DND-41 (cell line): ENCODE results near the gene BOLA3.
"Not testable (repeated sequence)": the region's sequence is repeated elsewhere in the genome, so short reads cannot be mapped to it uniquely, and the experiment has no call there.

Source experiments
- ATAC-seq: fragments of 200-7000 bp; cut with Tn5 transposase; 3 replicates; pipeline ENCODE4 v1.9.1; 2021; ENCODE audit warnings: low read depth; ENCODE audit not compliant: insufficient read depth
- DNase-seq: peaks from one replicate; pipeline ENCODE4 v3.0.0-alpha.2; 2020
- H2AFZ ChIP-seq: 2 replicates; pipeline ENCODE4 v1.6.0; 2012; ENCODE audit warnings: low read depth, low read length
- H3K27ac ChIP-seq: 2 replicates; pipeline ENCODE4 v1.5.1; 2012; ENCODE audit warnings: low read length, inconsistent platforms
- H3K27me3 ChIP-seq: fragments of 200-600 bp; sonication (generic); 2 replicates; pipeline ENCODE4 v1.6.0; 2012; ENCODE audit warnings: low read length, mild to moderate bottlenecking, inconsistent platforms; ENCODE audit not compliant: insufficient read depth, poor library complexity
- H3K36me3 ChIP-seq: 2 replicates; pipeline ENCODE4 v1.5.1; 2012; ENCODE audit warnings: low read length, inconsistent platforms; ENCODE audit not compliant: insufficient read depth
- H3K4me1 ChIP-seq: 2 replicates; pipeline ENCODE4 v1.5.1; 2012; ENCODE audit warnings: mild to moderate bottlenecking, low read length; ENCODE audit not compliant: insufficient read depth
- H3K4me2 ChIP-seq: 2 replicates; pipeline ENCODE4 v1.6.0; 2012; ENCODE audit warnings: mild to moderate bottlenecking, moderate library complexity, low read length, inconsistent platforms; ENCODE audit not compliant: insufficient read depth
- H3K4me3 ChIP-seq, 2 experiments: fragments of 200-600 bp in 1 of 2; shearing (Covaris generic) in 1 of 2; 2 replicates each; pipeline ENCODE4 v1.5.1; 2012 to 2016; ENCODE audit warnings: inconsistent platforms in 2 of 2, low read length in 2 of 2, mild to moderate bottlenecking in 2 of 2, low read depth in 1 of 2, moderate library complexity in 1 of 2
- H3K79me2 ChIP-seq: 2 replicates; pipeline ENCODE4 v1.6.0; 2012; ENCODE audit warnings: low read length, inconsistent platforms; ENCODE audit not compliant: insufficient read depth
- H3K9ac ChIP-seq: 2 replicates; pipeline ENCODE4 v1.6.0; 2012; ENCODE audit warnings: low read depth, mild to moderate bottlenecking, inconsistent platforms, low read length, moderate library complexity
- H3K9me3 ChIP-seq: 2 replicates; pipeline ENCODE4 v1.5.1; 2012; ENCODE audit warnings: low read length, moderate library complexity, mild to moderate bottlenecking, inconsistent platforms; ENCODE audit not compliant: insufficient read depth, severe bottlenecking
- H4K20me1 ChIP-seq: 2 replicates; pipeline ENCODE4 v1.6.0; 2012; ENCODE audit warnings: low read length; ENCODE audit not compliant: insufficient read depth
- EZH2 ChIP-seq: IDR thresholded peaks from 3 replicates; pipeline ENCODE4 v1.6.1; 2012; ENCODE audit warnings: borderline replicate concordance, low read depth, mild to moderate bottlenecking, moderate library complexity, low read length, inconsistent platforms; ENCODE audit not compliant: severe bottlenecking
- TF ChIP-seq, protein P1 (sequence below): IDR thresholded peaks from 2 replicates; pipeline ENCODE4 v1.5.1; 2012; ENCODE audit warnings: borderline replicate concordance, low read length, moderate library complexity, mild to moderate bottlenecking; ENCODE audit not compliant: poor library complexity, severe bottlenecking; ENCODE audit errors: extremely low read depth

Gene BOLA3

DNA sequence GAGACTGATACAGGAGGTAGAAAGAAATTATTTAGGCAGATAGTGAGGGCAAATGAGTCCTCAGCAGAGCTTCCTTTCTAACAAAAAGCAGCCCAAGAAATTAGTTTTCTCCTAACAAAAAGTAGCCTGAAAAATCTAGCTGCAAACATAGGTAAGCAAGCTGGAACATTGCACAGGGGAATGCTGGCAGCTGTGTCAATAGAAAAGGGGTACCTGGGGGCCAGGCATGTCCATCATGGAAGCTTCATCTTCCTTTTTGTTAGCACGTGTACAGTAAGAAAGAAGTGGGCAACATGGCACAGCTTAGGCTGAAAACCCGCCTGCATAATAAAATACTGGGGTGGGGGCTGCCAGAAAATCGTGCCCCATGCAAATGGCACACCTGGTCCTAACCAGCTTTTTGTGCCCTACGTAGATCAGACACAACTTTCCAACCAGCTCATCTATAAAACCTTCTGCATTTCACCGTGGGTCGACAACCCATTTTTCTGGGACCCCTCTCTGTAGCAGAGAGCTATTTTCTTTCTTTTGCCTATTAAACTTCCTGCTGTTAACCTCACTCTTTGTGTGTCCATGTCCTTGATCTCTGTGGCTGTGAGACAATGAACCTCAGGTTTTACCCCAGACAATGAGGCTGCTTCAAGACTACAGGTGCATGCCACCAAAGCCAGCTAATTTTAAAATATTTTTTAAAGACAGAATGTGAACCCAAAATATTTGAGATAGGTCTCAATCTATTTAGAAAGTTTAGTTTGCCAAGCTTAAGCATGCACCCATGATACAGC lies 44.1 kb upstream of the BOLA3 start:
- H3K36me3 ChIP-seq = no peaks in the 10 kb centered on the region
- no peaks in the 10 kb centered on the region for H3K4me1 ChIP-seq
- H2AFZ ChIP-seq = no peak overlapping the region
- DNase-seq (no peak), ATAC-seq (no peak)
- no peak overlapping the region for H3K9ac ChIP-seq
- no peaks in the 10 kb centered on the region for H3K79me2 ChIP-seq
- H3K27ac ChIP-seq = no peak overlapping the region
- H3K9me3 ChIP-seq = no peaks in the 10 kb centered on the region
- no peaks in the 10 kb centered on the region for H4K20me1 ChIP-seq
- H3K4me2 ChIP-seq = no peak overlapping the region
- H3K27me3 ChIP-seq = no peaks in the 10 kb centered on the region
- H3K4me3 ChIP-seq = no peak overlapping the region
- no peak for TF ChIP-seq EZH2
- TF ChIP-seq, protein P1, sequence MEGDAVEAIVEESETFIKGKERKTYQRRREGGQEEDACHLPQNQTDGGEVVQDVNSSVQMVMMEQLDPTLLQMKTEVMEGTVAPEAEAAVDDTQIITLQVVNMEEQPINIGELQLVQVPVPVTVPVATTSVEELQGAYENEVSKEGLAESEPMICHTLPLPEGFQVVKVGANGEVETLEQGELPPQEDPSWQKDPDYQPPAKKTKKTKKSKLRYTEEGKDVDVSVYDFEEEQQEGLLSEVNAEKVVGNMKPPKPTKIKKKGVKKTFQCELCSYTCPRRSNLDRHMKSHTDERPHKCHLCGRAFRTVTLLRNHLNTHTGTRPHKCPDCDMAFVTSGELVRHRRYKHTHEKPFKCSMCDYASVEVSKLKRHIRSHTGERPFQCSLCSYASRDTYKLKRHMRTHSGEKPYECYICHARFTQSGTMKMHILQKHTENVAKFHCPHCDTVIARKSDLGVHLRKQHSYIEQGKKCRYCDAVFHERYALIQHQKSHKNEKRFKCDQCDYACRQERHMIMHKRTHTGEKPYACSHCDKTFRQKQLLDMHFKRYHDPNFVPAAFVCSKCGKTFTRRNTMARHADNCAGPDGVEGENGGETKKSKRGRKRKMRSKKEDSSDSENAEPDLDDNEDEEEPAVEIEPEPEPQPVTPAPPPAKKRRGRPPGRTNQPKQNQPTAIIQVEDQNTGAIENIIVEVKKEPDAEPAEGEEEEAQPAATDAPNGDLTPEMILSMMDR = no peak

DNA sequence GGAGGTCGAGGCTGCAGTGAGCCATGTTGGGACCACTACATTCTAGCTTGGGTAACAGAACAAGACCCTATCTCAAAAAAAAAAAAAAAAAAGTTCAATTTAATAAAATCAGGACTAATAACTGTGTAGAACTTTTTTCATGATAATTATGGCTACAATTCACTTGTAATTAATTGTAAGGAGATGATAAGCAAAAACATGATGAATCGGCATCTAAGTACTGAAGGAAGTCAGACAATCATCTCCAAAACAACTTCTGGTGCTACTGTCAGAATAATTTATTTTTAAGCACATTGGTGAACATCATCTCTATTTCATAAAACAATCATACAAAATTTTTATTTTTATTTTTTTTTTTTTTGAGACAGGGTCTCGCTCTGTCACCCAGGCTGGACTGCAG lies 41.0 kb upstream of the BOLA3 start:
- TF ChIP-seq, protein P1 = no peak
- no peak for TF ChIP-seq EZH2
- H3K27me3 ChIP-seq = no peaks in the 10 kb centered on the region
- no peak overlapping the region for H3K27ac ChIP-seq
- no peak overlapping the region for H2AFZ ChIP-seq
- H3K9me3 ChIP-seq = no peaks in the 10 kb centered on the region
- DNase-seq (no peak), ATAC-seq (no peak)
- H3K36me3 ChIP-seq = no peaks in the 10 kb centered on the region
- no peak overlapping the region for H3K4me2 ChIP-seq
- H4K20me1 ChIP-seq = no peaks in the 10 kb centered on the region
- H3K79me2 ChIP-seq = no peaks in the 10 kb centered on the region
- no peak overlapping the region for H3K9ac ChIP-seq
- no peaks in the 10 kb centered on the region for H3K4me1 ChIP-seq
- no peak overlapping the region for H3K4me3 ChIP-seq

DNA sequence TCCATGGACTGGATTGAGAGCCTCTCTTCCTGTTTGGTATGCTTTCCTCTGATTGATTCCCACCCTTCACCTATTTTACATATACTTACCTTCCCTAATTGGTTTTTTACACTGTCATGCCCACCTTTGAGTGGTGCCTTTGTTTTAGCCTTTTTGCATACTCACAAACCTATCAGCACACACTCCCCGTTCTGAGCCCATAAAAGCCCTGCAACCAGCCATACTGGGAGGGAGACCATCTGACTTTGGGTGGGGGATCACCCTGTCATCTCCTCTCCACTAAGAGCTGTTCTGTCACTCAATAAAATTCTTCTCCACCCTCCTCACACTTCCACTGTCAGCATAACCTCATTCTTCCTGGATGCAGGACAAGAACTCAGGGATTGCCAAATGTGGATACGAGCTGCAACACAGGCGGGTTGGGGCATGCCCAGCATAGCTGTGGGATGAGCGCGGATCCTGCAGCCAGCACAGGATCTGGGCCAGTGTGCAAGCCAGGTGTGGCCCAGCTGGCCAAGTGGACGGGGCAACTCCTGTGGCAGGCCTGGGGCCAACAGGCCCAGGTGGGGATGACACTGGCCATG lies 40.4 kb upstream of the BOLA3 start:
- H3K4me3 ChIP-seq = no peak overlapping the region
- DNase-seq = no peak
- H3K79me2 ChIP-seq = no peaks in the 10 kb centered on the region
- no peaks in the 10 kb centered on the region for H4K20me1 ChIP-seq
- no peaks in the 10 kb centered on the region for H3K4me1 ChIP-seq
- H3K4me2 ChIP-seq = no peak overlapping the region
- no peak overlapping the region for H3K27ac ChIP-seq
- TF ChIP-seq EZH2 = no peak
- TF ChIP-seq, protein P1 = no peak
- H2AFZ ChIP-seq = no peak overlapping the region
- no peak overlapping the region for H3K9ac ChIP-seq
- H3K9me3 ChIP-seq = no peaks in the 10 kb centered on the region
- ATAC-seq = no peak
- no peaks in the 10 kb centered on the region for H3K27me3 ChIP-seq
- no peaks in the 10 kb centered on the region for H3K36me3 ChIP-seq

DNA sequence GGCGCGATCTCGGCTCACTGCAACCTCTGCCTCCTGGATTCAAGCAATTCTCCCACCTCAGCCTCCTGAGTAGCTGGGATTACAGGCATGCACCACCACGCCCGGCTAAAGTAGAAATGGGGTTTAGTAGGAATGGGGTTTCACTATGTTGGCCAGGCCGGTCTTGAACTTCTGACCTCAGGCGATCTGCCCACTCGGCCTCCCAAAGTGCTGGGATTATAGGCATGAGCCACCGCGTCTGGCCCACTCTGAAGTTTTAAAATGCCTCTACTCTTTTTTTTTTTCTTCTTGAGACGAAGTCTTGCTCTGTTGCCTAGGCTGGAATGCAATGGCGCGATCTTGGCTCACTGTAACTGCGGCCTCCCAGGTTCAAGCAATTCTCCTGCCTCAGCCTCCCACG lies 39.0 kb upstream of the BOLA3 start:
- H3K9ac ChIP-seq, H3K4me2 ChIP-seq, H3K36me3 ChIP-seq, H3K9me3 ChIP-seq, DNase-seq, H3K4me1 ChIP-seq, H4K20me1 ChIP-seq, H3K27ac ChIP-seq, ATAC-seq, H3K27me3 ChIP-seq, H3K4me3 ChIP-seq, H2AFZ ChIP-seq, H3K79me2 ChIP-seq: not testable (repeated sequence)
